Muscle of leg (tissue), 16 donors: ENCODE results near the gene DOP1B. TPM values are rescaled to one million over a fixed set of nuclear protein-coding genes. Genes with fewer than 3 reads are reported as not detected.

Experiments used
- DNase-seq: peaks from one replicate; pipeline ENCODE4 v3.0.0; 2013
- H3K27ac ChIP-seq: one replicate; pipeline ENCODE4 v1.5.1; 2013; ENCODE audit warnings: mild to moderate bottlenecking, low read length, control low read depth
- H3K27me3 ChIP-seq: one replicate; pipeline ENCODE4 v1.6.1; 2013; ENCODE audit warnings: low read length; ENCODE audit not compliant: control insufficient read depth, insufficient read depth
- H3K36me3 ChIP-seq: one replicate; pipeline ENCODE4 v1.6.1; 2013; ENCODE audit warnings: low read length; ENCODE audit not compliant: control insufficient read depth, insufficient read depth
- H3K4me1 ChIP-seq: one replicate; pipeline ENCODE4 v1.6.1; 2013; ENCODE audit warnings: low read length; ENCODE audit not compliant: control insufficient read depth, insufficient read depth
- H3K4me3 ChIP-seq: one replicate; pipeline ENCODE4 v1.5.1; 2013; ENCODE audit warnings: low read length, control low read depth
- H3K9me3 ChIP-seq: replicated peaks from 2 replicates; pipeline ENCODE4 v1.6.1; 2013; ENCODE audit warnings: low read depth, low read length; ENCODE audit not compliant: control insufficient read depth
- WGBS: methylation state at CpG from one replicate; pipeline ENCODE4 v1.1.5; 2013; ENCODE audit warnings: missing lambda C conversion rate; ENCODE audit not compliant: insufficient coverage; 5-methylcytosine and 5-hydroxymethylcytosine counted together
- long read RNA-seq, 11 donors: transcript quantifications; one replicate each; lab custom pipeline, GENCODE V29; 2026
- polyA plus RNA-seq, 8 donors: library from polyadenylated mRNA; unstranded; fragments of 120-200 nt; gene quantifications; one replicate each; pipeline versions ENCODE4 v1.2.1 to v1.2.3, GENCODE V29; 2013; ENCODE audit warnings: inconsistent platforms in 1 of 8, low replicate concordance in 1 of 8; ENCODE audit not compliant: insufficient read length in 8 of 8, insufficient read depth in 1 of 8
- total RNA-seq: library from RNA; stranded (reverse); fragments of 120-200 nt; gene quantifications from one replicate; pipeline ENCODE4 v1.2.4, GENCODE V29; 2013

The DOP1B gene, protein sequence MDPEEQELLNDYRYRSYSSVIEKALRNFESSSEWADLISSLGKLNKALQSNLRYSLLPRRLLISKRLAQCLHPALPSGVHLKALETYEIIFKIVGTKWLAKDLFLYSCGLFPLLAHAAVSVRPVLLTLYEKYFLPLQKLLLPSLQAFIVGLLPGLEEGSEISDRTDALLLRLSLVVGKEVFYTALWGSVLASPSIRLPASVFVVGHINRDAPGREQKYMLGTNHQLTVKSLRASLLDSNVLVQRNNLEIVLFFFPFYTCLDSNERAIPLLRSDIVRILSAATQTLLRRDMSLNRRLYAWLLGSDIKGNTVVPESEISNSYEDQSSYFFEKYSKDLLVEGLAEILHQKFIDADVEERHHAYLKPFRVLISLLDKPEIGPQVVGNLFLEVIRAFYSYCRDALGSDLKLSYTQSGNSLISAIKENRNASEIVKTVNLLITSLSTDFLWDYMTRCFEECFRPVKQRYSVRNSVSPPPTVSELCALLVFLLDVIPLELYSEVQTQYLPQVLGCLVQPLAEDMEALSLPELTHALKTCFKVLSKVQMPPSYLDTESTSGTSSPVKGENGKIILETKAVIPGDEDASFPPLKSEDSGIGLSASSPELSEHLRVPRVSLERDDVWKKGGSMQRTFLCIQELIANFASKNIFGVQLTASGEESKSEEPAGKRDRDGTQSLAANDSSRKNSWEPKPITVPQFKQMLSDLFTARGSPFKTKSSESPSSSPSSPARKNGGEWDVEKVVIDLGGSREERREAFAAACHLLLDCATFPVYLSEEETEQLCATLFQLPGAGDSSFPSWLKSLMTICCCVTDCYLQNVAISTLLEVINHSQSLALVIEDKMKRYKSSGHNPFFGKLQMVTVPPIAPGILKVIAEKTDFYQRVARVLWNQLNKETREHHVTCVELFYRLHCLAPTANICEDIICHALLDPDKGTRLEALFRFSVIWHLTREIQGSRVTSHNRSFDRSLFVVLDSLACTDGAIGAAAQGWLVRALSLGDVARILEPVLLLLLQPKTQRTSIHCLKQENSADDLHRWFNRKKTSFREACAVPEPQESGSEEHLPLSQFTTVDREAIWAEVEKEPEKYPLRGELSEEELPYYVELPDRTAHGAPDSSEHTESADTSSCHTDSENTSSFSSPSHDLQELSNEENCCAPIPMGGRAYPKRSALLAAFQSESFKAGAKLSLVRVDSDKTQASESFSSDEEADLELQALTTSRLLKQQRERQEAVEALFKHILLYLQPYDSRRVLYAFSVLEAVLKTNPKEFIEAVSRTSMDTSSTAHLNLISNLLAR (N-terminal part only)
- total RNA-seq (4.2 TPM), polyA plus RNA-seq (1 to 10 TPM; 5.2 to 8.9 (median 6.3) TPM)
- long read RNA-seq, donor 1: 0 reads
- long read RNA-seq, donor 2: 0 reads
- long read RNA-seq, donor 3: 0 reads
- long read RNA-seq, donor 4: 0 reads
- long read RNA-seq, donor 5, partial matches to known transcripts: 10 of 10 reads
- long read RNA-seq, donor 5, other reads (novel, unspliced or antisense): 0 of 10 reads
- long read RNA-seq, donor 6: 0 reads
- long read RNA-seq, donor 7, partial matches to known transcripts: 9 of 9 reads
- long read RNA-seq, donor 7, other reads (novel, unspliced or antisense): 0 of 9 reads
- long read RNA-seq, donor 8: 0 reads
- long read RNA-seq, donor 9: 0 reads
- long read RNA-seq, donor 10, partial matches to known transcripts: 7 of 7 reads
- long read RNA-seq, donor 10, other reads (novel, unspliced or antisense): 0 of 7 reads
- long read RNA-seq, donor 11, partial matches to known transcripts: 6 of 7 reads
- long read RNA-seq, donor 11, other reads (novel, unspliced or antisense): 0 of 7 reads

DNA sequence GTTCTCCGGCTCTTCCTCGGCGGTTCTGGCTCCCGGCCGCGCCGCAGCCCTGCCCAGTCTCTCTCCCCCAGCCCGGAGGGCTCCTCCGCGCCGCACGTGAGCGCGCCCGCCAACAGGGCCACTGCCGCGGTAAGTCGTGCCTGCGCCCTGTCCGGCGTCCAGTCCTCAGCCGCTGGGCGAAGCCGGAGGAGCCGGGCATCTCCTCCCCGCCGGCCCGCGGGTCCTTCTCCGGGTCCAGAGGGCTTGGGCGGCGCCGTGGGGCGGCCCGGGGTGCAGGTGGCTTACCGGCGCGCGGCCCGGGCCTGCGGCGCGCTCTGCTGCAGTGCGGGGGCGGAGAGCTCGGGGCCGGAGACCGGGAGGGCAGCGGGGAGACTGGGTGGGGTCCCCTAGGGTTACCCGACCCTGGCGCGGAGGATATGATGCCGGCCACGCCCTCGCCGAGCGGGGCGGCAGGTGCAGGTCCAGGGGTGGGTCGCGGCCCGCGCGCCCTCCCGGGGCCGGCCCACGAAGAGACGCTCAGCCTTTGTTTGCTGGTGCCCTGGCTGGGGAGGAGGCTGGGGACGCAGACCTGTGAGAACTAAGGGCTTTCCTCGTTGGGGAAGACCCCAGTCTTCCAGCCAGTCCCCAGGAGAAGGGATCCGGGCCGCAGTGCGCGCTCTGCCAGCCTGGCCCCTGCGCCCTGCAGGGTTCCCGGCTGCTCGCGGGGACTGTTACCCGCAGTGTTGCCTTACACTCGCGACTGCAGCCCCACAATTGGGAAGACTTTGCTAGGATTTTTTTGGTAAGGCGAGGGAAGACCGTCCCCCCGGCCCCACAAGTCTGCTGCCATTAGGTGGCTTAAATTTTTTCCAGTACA, at the start of gene DOP1B:
DOP1B (plus strand) TSS at position 10 of the 856 bp plus-strand sequence. CDS start 7,910 bp downstream, outside the sequence.
- H3K27ac ChIP-seq: peak within 1 kb of the TSS; percentile 42
- no peaks in the 10 kb centered on the region for H3K9me3 ChIP-seq
- peak within 1 kb of the TSS; percentile 67 for H3K4me3 ChIP-seq
- H3K36me3 ChIP-seq: no peaks in the 10 kb centered on the region
- peaks cover 6% of the 10 kb centered on the region for H3K27me3 ChIP-seq
- WGBS: 1% methylated on average over 77 of the region's 83 CpGs
- DNase-seq: no peak
- peaks cover 12% of the 10 kb centered on the region for H3K4me1 ChIP-seq

DNA sequence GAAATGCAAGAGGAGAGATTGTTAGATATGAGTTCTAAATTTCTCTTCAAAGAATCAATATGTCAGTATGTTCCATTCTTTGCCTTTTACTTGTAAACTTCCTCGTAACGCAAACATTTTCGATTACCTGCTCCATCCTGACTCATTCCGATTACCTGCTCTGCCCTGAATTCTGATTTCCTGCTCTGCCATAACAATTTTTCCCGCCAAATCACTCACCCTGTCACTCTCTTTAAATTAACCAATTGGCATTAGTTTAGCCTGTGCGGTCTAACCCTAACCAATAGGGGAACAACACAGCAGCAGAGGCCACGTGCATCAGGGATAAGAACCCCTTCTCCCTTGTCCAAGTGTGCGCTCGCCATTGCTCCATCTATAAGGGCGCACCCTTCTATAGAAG, 46.8 kb upstream of the DOP1B start:
- 87% methylated on average over 7 of the region's 10 CpGs for WGBS

DNA sequence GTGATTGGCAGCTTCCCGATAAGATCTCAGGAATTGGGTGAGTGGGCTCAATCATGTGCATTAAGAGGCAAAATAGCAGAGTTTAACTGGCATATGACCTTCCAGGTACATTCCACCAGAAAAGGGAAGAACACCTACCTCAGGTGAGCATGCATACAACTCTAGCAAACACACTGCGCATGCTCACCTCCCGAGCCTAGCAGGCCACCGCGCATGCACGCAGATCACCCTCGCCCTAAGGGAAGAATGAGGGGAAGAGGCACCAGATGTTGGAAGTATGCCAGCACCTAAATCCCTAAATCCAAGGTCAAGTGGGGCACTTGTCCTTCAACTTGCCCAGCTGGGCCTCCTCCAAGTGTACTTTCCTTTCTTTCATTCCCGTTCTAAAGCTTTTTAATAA, 45.4 kb upstream of the DOP1B start:
- 100% methylated on average over 1 of the region's 8 CpGs for WGBS
- H3K4me3 ChIP-seq: no peak overlapping the region
- no peaks in the 10 kb centered on the region for H3K9me3 ChIP-seq
- H3K4me1 ChIP-seq: peaks cover 3% of the 10 kb centered on the region
- DNase-seq: no peak
- peaks cover 7% of the 10 kb centered on the region for H3K27me3 ChIP-seq
- no peak overlapping the region for H3K27ac ChIP-seq
- H3K36me3 ChIP-seq: no peaks in the 10 kb centered on the region

More for the DNA sequence above, 46.8 kb upstream of the DOP1B start:
- peaks cover 5% of the 10 kb centered on the region for H3K4me1 ChIP-seq
- no peak for DNase-seq
- H3K4me3 ChIP-seq: no peak overlapping the region
- no peak overlapping the region for H3K27ac ChIP-seq
- peaks cover 16% of the 10 kb centered on the region for H3K27me3 ChIP-seq
- H3K36me3 ChIP-seq: no peaks in the 10 kb centered on the region
- H3K9me3 ChIP-seq: no peaks in the 10 kb centered on the region

DNA sequence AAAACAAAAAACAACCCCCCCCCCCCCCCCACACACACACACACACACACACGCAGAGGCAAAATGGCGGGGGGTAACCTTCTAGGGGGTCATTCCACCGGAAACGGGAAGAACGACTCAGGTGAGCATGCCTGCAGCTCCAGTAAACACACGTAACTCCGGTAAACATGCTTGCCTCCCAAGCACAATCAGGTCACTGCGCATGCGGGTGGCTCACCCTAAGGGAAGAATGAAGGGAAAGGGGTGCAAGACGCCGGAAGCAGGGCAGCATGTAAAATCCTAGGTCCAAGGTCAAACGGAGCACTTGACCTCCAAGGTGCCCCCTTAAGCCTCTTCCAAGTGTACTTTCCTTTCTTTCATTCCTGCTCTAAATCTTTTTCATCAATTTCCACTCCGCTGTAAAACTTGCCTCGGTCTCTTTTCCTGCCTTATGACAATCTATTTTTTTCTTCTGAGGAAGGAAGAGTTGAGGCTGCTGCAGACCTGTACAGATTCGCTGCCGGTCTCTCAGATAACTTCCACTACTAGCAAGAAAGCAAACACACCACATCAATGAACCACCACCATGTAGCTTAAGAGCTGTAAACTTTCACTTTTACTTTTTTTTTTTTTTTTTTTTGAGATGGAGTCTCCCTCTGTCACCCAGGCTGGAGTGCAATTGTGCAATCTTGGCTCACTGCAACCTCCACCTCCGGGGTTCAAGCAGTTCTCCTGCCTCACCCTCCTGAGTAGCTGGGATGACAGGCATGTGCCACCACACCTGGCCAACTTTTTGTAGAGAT, 42.8 kb upstream of the DOP1B start:
- Histone ChIP-seq H3K36me3 (no peaks in the 10 kb centered on the region), H3K4me1 (peaks cover 3% of the 10 kb centered on the region), H3K4me3 (no peak overlapping the region), H3K27me3 (peaks cover 4% of the 10 kb centered on the region), H3K9me3 (peaks cover 4% of the 10 kb centered on the region), H3K27ac (no peak overlapping the region)
- WGBS: 49% methylated on average over 7 of the region's 17 CpGs
- DNase-seq: no peak

DNA sequence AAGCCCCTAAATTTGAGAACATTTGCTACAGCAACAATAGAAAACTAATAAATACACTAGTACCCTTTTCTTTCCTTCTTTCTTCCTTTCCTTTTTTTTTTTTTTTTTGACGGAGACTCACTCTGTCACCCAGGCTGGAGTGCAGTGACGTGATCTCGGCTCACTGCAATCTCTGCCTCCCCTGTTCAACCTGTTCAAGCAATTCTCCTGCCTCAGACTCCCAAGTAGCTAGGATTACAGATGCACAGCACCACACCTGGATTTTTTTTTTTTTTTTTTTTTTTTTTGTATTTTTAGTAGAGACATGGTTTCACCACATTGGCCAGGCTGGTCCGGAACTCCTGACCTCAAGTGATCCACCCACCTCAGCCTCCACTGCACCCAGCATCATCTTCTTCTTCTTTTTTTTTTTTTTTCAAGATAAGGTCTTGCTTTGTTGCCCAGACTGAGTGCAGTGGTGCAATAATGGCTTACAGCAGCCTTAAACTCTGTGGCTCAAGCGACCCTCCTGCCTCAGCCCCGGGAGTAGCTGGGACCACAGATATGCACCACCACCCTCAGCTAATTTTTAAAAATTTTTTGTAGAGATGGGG, 41.4 kb upstream of the DOP1B start:
- Histone ChIP-seq H3K4me1 (peaks cover 3% of the 10 kb centered on the region), H3K4me3 (no peak overlapping the region), H3K9me3 (peaks cover 4% of the 10 kb centered on the region), H3K36me3 (no peaks in the 10 kb centered on the region), H3K27ac (no peak overlapping the region), H3K27me3 (no peaks in the 10 kb centered on the region)
- no peak for DNase-seq
- WGBS: no CpG with 5 or more reads among the region's 6 CpGs

DNA sequence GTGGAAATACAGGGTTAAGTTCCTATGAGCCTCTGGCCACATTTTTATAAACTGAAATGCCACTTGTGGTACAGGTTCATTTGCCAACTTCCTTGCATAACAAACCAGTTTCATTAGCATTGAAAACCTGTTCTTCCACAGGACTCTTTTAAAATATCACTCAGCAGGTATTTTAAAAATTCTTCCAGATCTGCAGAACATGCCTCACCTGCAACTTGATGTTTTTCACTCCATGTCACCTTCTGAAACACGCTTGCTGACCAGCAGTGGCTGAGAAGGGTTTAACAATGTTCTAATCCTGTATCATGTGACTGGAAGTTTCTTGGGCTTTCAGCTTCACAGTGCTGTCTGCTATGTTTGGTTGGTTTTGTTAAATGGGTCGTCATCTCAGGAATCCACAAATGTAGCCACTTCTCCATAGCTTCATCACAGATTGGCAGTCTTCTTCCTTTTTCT, 39.3 kb upstream of the DOP1B start:
- no peaks in the 10 kb centered on the region for H3K36me3 ChIP-seq
- WGBS: no CpG with 5 or more reads among the region's 2 CpGs
- H3K4me1 ChIP-seq: peaks cover 9% of the 10 kb centered on the region
- no peaks in the 10 kb centered on the region for H3K27me3 ChIP-seq
- no peak overlapping the region for H3K27ac ChIP-seq
- DNase-seq: no peak
- peaks cover 4% of the 10 kb centered on the region for H3K9me3 ChIP-seq
- H3K4me3 ChIP-seq: no peak overlapping the region

DNA sequence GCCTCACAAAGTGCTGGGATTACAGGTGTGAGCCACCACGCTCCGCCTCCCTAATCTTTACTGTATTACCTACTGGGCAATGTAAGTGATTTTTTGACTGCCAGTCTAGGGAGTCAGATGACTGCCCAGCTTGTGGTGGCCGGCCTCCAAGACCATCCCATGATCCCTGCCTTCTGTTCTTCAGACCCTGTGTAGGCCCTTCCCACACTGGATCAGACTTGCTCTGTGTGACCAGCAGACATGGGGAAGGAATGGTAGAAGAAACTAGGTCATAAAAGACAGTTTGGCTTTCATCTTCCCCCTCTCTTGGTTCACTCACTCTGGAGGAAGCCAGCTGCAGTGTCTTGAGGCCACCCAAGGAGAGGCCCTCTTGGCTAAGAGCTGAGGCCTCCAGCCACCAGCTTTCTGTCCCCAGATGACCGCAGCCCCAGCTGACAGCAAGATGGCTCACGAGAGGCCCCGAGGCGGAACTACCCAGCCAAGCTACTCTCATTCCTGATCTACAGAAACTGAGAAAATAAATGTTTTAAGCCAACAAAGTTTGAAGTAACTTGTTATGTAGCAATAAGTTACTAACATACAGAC, 36.2 kb upstream of the DOP1B start:
- H3K27ac ChIP-seq: no peak overlapping the region
- H3K4me3 ChIP-seq: no peak overlapping the region
- peaks cover 4% of the 10 kb centered on the region for H3K9me3 ChIP-seq
- peak; percentile 38 for DNase-seq
- no CpG with 5 or more reads among the region's 7 CpGs for WGBS
- no peaks in the 10 kb centered on the region for H3K27me3 ChIP-seq
- H3K4me1 ChIP-seq: peaks cover 6% of the 10 kb centered on the region
- no peaks in the 10 kb centered on the region for H3K36me3 ChIP-seq
